Breast epithelium (tissue), 4 donors: Measurements from ENCODE around the gene NR2F1-AS1. TPM values are rescaled to one million over a fixed set of nuclear protein-coding genes. Genes with fewer than 3 reads are reported as not detected.
A peak's percentile ranks its signal among the peaks of the same experiment; 100 is the strongest.

Experiments
- DNase-seq, 2 donors: peaks; one replicate each; pipeline ENCODE4 v3.0.0-alpha.2; 2019; ENCODE audit warnings: low spot score in 2 of 2
- H3K27ac ChIP-seq, 2 donors: fragments of 200-600 bp; sonication (generic) in 1 of 2; one replicate each; pipeline ENCODE4 v1.5.1; 2016 to 2019; ENCODE audit warnings: mild to moderate bottlenecking in 1 of 2
- H3K27me3 ChIP-seq, 2 donors: fragments of 200-600 bp; sonication (generic) in 1 of 2; one replicate each; pipeline versions ENCODE4 v1.5.1 to v1.6.0; 2017 to 2019; ENCODE audit warnings: control low read depth in 1 of 2, mild to moderate bottlenecking in 1 of 2
- H3K36me3 ChIP-seq: fragments of 200-600 bp; one replicate; pipeline ENCODE4 v1.5.1; 2019
- H3K4me1 ChIP-seq, 2 donors: fragments of 200-600 bp; sonication (generic); one replicate each; pipeline ENCODE4 v1.5.1; 2016 to 2019; ENCODE audit warnings: control low read depth in 1 of 2
- H3K4me3 ChIP-seq, 3 donors: fragments of 200-600 bp; sonication (generic); 1 replicate in 2 of 3; 2 replicates in 1 of 3; pipeline ENCODE4 v1.5.1; 2016 to 2019; ENCODE audit warnings: mild to moderate bottlenecking in 3 of 3, moderate library complexity in 2 of 3
- H3K9me3 ChIP-seq, 2 donors: fragments of 200-600 bp; sonication (generic) in 1 of 2; one replicate each; pipeline ENCODE4 v1.5.1; 2016 to 2019; ENCODE audit warnings: control low read depth in 1 of 2
- CTCF ChIP-seq, 3 donors: fragments of 450-650 bp; IDR thresholded peaks; one replicate each; pipeline ENCODE4 v1.5.1; 2016 to 2017; ENCODE audit warnings: antibody characterized with exemption in 3 of 3, mild to moderate bottlenecking in 3 of 3, moderate library complexity in 3 of 3
- POLR2A ChIP-seq: fragments of 450-650 bp; IDR thresholded peaks from one replicate; pipeline ENCODE4 v1.6.1; 2016; ENCODE audit warnings: antibody characterized with exemption, mild to moderate bottlenecking, moderate library complexity
- POLR2AphosphoS5 ChIP-seq, 3 donors: sonication (generic); formaldehyde crosslinking; IDR thresholded peaks; one replicate each; pipeline ENCODE4 v1.6.1; 2017; ENCODE audit warnings: antibody characterized with exemption in 3 of 3
- intact Hi-C: fragments of 100-400 bp; cut with DNase I; formaldehyde crosslinking; loops from one replicate; pipeline ENCODE4 v1.15.1; 2023; ENCODE audit warnings: low total_unique reads
- total RNA-seq, 3 donors: library from RNA; depleted of rRNA; stranded (reverse); fragments of >200 nt; gene quantifications; one replicate each; pipeline ENCODE4 v1.1.0, GENCODE V29; 2016

NR2F1-AS1 gene
- total RNA-seq, 3 donors from 2014 or later, result 7.0 to 17.4 (median 15.2) TPM

DNA sequence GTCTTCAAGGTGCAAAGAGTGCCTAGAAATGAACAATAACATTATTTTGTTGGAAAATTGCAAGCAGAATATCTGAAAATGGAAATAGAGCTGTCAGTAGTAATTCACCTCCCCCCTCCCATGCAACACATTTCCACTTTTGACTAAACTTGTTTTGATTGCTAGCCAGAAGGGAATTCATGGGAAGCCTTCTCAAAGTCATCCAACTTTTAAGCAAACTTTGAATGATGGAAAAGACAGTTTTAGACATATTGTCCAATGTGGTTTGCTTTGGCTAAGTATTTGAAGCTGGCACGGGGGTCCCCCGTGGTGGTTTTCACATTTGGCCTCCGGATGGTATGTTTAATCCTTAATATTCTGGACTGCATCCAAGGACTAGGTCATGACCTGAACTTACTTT lies 9.5 kb upstream of the NR2F1-AS1 start:
- Histone ChIP-seq H3K27ac (no peak overlapping the region), H3K36me3 (no peaks in the 10 kb centered on the region), H3K9me3 (no peaks in the 10 kb centered on the region), H3K4me1 (peaks cover 0 to under 1% of the 10 kb centered on the region in 2 donors), H3K27me3 (peaks cover 0 to 43% of the 10 kb centered on the region in 2 donors), H3K4me3 (peak overlapping the region in 2 of 3 donors; percentile 63 to 75)
- intact Hi-C loops, result no loop called here
- no peak for DNase-seq
- no peak for TF ChIP-seq POLR2AphosphoS5 (IDR thresholded peaks at IDR 0.05)
- no peak for TF ChIP-seq POLR2A
- no peak for TF ChIP-seq CTCF (IDR thresholded peaks at IDR 0.05)

DNA sequence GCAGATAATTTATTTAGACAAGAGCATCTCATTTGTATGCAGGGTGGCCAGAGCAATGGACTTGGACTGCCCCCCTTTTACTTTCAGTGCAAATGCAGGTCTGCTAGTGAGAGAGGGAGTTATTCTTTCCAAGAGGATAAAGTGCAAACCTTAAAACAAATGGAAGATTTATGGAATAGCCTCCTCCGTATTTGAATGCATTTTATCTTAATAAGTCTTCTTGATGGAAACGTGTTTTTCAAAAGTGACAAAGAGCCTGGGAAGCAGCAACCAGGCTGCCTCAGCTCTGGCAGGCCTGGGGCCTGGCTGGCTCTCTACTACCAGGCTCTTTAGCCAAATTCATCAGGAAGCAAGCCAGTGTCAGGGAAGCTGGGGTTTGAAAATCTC lies 8.8 kb upstream of the NR2F1-AS1 start:
- H3K36me3 ChIP-seq, result no peaks in the 10 kb centered on the region
- peaks cover 0 to 41% of the 10 kb centered on the region in 2 donors for H3K27me3 ChIP-seq
- no peak for TF ChIP-seq POLR2AphosphoS5 (IDR thresholded peaks at IDR 0.05)
- no peak for TF ChIP-seq POLR2A
- TF ChIP-seq CTCF (IDR thresholded peaks at IDR 0.05), result no peak
- intact Hi-C loops, result no loop called here
- DNase-seq, result no peak
- peaks cover 0 to 2% of the 10 kb centered on the region in 2 donors for H3K4me1 ChIP-seq
- peak overlapping the region in 1 of 2 donors; percentile 82 for H3K27ac ChIP-seq
- H3K9me3 ChIP-seq, result no peaks in the 10 kb centered on the region
- peak overlapping the region in 2 of 3 donors; percentile 63 to 75 for H3K4me3 ChIP-seq

- Histone ChIP-seq H3K4me1 (peaks cover 0 to 2% of the 10 kb centered on the region in 2 donors), H3K27me3 (peaks cover 0 to 36% of the 10 kb centered on the region in 2 donors), H3K27ac (peak overlapping the region; percentile 9 to 82), H3K36me3 (no peaks in the 10 kb centered on the region), H3K9me3 (no peaks in the 10 kb centered on the region), H3K4me3 (peak overlapping the region in 2 of 3 donors; percentile 63 to 75)
- DNase-seq, result no peak
- no peak for TF ChIP-seq CTCF (IDR thresholded peaks at IDR 0.05)
- TF ChIP-seq POLR2A, result no peak
- TF ChIP-seq POLR2AphosphoS5 (IDR thresholded peaks at IDR 0.05), result no peak
- intact Hi-C loops, result no loop called here
Measured at GRCh38 chr5:93589152-93589828, 8.3 kb upstream of the NR2F1-AS1 start.

DNA sequence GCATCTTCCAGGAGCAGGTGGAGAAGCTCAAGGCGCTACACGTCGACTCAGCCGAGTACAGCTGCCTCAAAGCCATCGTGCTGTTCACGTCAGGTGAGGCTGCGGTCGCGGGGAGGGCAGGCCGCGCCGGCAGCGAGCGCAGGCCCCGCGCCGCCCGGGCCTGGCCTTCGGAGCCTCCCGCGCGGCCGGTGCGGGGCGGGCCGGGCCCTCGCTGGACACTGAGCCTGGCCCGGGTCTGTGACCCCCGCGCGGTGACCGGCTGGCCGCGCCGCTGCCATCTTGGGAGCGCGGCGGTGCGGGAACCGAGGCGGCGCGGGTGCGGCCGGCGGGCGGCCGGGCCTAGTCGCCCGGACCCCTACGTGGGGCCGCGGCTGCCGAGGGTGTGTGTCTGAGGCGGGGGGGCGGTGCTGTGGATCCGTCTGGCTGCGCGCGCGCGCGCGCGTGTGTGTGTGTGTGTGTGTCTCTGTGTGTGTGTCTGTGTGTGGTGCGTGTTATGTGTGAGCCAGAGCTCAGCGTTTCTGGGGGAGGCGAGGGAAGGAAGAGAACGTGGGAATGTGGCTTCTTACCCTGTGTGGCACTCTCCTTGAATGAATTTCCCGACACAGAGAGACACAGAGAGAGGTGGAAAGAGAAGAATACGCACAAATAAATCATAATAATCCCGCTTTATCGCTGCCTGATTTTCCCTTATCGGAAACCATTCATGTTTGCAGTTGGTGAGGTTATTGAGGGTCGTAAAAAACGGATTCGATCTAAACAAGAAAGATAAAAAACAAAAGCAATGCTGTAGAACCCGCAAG lies 7.5 kb upstream of the NR2F1-AS1 start:
- H3K36me3 ChIP-seq, result no peaks in the 10 kb centered on the region
- intact Hi-C loops, result no loop called here
- H3K27ac ChIP-seq, result peak overlapping the region; percentile 23 to 82
- H3K9me3 ChIP-seq, result no peaks in the 10 kb centered on the region
- peaks cover 0 to 2% of the 10 kb centered on the region in 2 donors for H3K4me1 ChIP-seq
- no peak for DNase-seq
- peaks cover 0 to 34% of the 10 kb centered on the region in 2 donors for H3K27me3 ChIP-seq
- H3K4me3 ChIP-seq, result peak overlapping the region in 2 of 3 donors; percentile 63 to 75
- TF ChIP-seq CTCF (IDR thresholded peaks at IDR 0.05) (no peak), POLR2AphosphoS5 (IDR thresholded peaks at IDR 0.05) (no peak), POLR2A (no peak)
